ENCODE measurements around the gene TXNDC16. TPM values are rescaled to one million over a fixed set of nuclear protein-coding genes. Genes with fewer than 3 reads are reported as not detected.

Gene TXNDC16
- total RNA-seq, 1 experiment from 2014 or later, result 13.2 TPM

DNA sequence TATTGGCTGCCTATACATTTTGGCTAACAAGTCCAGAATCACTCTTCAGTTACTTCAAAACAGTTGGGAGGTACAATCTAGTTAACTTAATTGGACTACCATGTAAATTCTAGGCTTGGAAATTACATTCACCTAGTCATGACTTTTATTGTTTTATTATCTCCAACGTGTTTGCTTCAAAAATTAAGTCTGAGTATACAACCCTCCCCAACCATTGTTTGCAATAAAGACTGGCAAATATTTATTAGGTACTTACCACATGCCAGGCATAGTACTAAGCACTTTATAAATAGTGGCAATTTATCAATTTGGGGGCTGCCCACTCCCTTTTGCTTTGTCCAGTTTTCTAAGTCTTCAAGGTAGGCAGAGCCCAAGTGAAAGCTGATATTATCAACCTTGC lies 30.3 kb downstream of the TXNDC16 start:
- Histone ChIP-seq H3K23me2 (ENCODE audit: insufficient read length, low read depth, low read length, poor library complexity, severe bottlenecking) (no peaks in the 10 kb centered on the region), H2AFZ (ENCODE audit: low read length) (no peak overlapping the region), H3K4ac (ENCODE audit: low read depth, low read length) (no peak overlapping the region), H3K18ac (ENCODE audit: insufficient read length, low read depth, low read length) (no peak overlapping the region), H2AK5ac (ENCODE audit: insufficient read length, low read length) (no peak overlapping the region), H3K9me3 (ENCODE audit: control insufficient read depth, low read depth, low read length) (no peaks in the 10 kb centered on the region), H3K56ac (ENCODE audit: insufficient read length, low read depth, low read length) (no peak overlapping the region), H3K79me2 (ENCODE audit: insufficient read depth, low read length) (no peaks in the 10 kb centered on the region), H2BK12ac (ENCODE audit: insufficient read length, low read depth, low read length) (no peak overlapping the region), H3K4me1 (ENCODE audit: insufficient read depth, low read length) (no peaks in the 10 kb centered on the region), H3K27ac (ENCODE audit: insufficient read length, low read depth, low read length) (no peak overlapping the region), H3K9ac (ENCODE audit: extremely low read depth, insufficient read length, low read length) (no peak overlapping the region), H4K20me1 (ENCODE audit: control insufficient read depth, insufficient read depth, insufficient read length) (no peaks in the 10 kb centered on the region), H2BK5ac (ENCODE audit: insufficient read length, low read length) (no peak overlapping the region), H2BK20ac (ENCODE audit: low read depth, low read length, poor library complexity, severe bottlenecking) (no peak overlapping the region), H2BK120ac (ENCODE audit: low read depth, low read length, poor library complexity, severe bottlenecking) (no peak overlapping the region), H3T11ph (ENCODE audit: low read length) (no peak overlapping the region), H3K79me1 (ENCODE audit: insufficient read depth, low read depth, low read length, poor library complexity, severe bottlenecking) (no peaks in the 10 kb centered on the region), H4K5ac (ENCODE audit: insufficient read length, low read depth, low read length) (no peak overlapping the region), H3K23ac (ENCODE audit: insufficient read length, low read depth, low read length) (no peak overlapping the region), H3K4me2 (ENCODE audit: insufficient read depth, insufficient read length, low read length) (no peak overlapping the region), H3K14ac (ENCODE audit: insufficient read depth, low read length) (no peak overlapping the region), H4K8ac (replicated peaks; ENCODE audit: insufficient read length, low read depth, low read length) (no peak overlapping the region), H4K91ac (ENCODE audit: insufficient read length, low read depth, low read length) (no peak overlapping the region), H3K27me3 (ENCODE audit: insufficient read depth, low read length) (no peaks in the 10 kb centered on the region), H2BK15ac (ENCODE audit: low read depth, low read length) (no peak overlapping the region)
- Mint-ChIP-seq H3K36me3 (ENCODE audit: insufficient read depth in 1 of 3, low read depth in 3 of 3) (no peaks in the 10 kb centered on the region), H3K27me3 (ENCODE audit: low read depth) (no peaks in the 10 kb centered on the region), H3K4me1 (no peaks in the 10 kb centered on the region), H3K4me3 (no peak overlapping the region), H3K9me3 (no peaks in the 10 kb centered on the region), H3K27ac (no peak overlapping the region)
- DNase-seq, result no peak
- TF ChIP-seq, protein P1, sequence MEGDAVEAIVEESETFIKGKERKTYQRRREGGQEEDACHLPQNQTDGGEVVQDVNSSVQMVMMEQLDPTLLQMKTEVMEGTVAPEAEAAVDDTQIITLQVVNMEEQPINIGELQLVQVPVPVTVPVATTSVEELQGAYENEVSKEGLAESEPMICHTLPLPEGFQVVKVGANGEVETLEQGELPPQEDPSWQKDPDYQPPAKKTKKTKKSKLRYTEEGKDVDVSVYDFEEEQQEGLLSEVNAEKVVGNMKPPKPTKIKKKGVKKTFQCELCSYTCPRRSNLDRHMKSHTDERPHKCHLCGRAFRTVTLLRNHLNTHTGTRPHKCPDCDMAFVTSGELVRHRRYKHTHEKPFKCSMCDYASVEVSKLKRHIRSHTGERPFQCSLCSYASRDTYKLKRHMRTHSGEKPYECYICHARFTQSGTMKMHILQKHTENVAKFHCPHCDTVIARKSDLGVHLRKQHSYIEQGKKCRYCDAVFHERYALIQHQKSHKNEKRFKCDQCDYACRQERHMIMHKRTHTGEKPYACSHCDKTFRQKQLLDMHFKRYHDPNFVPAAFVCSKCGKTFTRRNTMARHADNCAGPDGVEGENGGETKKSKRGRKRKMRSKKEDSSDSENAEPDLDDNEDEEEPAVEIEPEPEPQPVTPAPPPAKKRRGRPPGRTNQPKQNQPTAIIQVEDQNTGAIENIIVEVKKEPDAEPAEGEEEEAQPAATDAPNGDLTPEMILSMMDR (conservative IDR thresholded peaks at IDR 0.05), result no peak
- WGBS (ENCODE audit: extremely low coverage, insufficient read length, low lambda C conversion rate), result no CpG with 5 or more reads among the region's 1 CpG

All from H9 (cell line).